ENCODE measurements around the gene CA5B.

DNA sequence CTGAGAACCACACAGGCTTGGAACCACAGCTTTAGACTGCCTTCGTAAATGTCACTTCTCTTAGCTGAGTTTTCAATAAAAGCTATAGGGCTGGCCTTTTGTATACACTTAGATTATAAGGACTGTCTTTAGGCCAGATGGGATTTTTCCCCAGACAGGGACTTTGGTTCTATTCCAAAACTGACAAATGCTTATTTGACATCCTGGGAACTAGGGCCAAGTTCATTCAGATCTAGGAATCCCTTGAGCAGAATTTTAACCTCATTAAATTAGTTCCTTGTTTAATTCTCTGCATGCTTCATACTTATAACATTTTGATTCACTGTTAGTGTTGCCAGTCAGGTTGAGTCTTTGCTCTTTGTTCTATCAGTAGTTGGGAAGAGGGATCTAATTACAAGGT is 75.3 kb downstream of the CA5B start:
- TF ChIP-seq CTCF (IDR thresholded peaks at IDR 0.05) = no peak
- TF ChIP-seq EZH2 (IDR thresholded peaks at IDR 0.05) = no peak
- no peak for TF ChIP-seq EZH2phosphoT487 (IDR thresholded peaks at IDR 0.05)
